ENCODE measurements around the gene FNDC1. TPM values are rescaled to one million over a fixed set of nuclear protein-coding genes. Genes with fewer than 3 reads are reported as not detected.

The FNDC1 gene
- total and polyA plus RNA-seq, 10 of the 15 experiments (the other 5 are each of a cell fraction or from before 2014, with no cell fraction given): not detected

DNA sequence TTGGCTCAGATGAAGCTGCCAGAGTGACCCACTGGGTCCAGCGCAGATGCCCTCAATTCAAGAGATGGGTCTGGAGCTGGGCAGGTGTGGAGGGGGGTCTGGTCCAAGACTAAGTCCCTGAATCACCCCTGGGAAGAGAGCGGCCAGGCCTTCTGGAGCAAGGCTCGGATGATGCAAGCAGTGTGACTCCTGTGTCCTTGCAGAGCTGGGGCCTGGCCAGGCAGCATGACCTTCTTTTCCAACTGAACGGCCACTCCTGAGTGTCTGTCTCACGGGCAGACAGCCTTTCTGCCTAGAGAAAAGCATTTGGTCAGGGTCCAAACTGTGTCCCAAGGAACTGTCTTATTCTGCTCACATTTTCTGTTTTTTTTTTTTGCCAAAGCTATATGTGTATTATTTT is 42.6 kb upstream of the FNDC1 start:
- TF ChIP-seq HCFC1 (IDR thresholded peaks at IDR 0.05; ENCODE audit: low read length) (no peak), NFXL1 (IDR thresholded peaks at IDR 0.05; ENCODE audit: borderline replicate concordance) (no peak), YBX1 (IDR thresholded peaks at IDR 0.05) (no peak), BRCA1 (IDR thresholded peaks at IDR 0.05; ENCODE audit: low read depth, low read length) (no peak), RB1 (IDR thresholded peaks at IDR 0.05; ENCODE audit: borderline replicate concordance) (no peak), NBN (IDR thresholded peaks at IDR 0.05) (no peak), CBX5 (IDR thresholded peaks at IDR 0.05; ENCODE audit: low read depth) (no peak), MYB (IDR thresholded peaks at IDR 0.05; ENCODE audit: borderline replicate concordance, low read depth, low read length) (no peak), TCF12 (IDR thresholded peaks at IDR 0.05; ENCODE audit: low read depth, low read length) (no peak), CBFB (IDR thresholded peaks at IDR 0.05; ENCODE audit: low read depth) (no peak), STAT1 (conservative IDR thresholded peaks at IDR 0.05) (no peak), TAF1 (IDR thresholded peaks at IDR 0.05; ENCODE audit: borderline replicate concordance, low read depth, low read length) (no peak), ZSCAN29 (IDR thresholded peaks at IDR 0.05) (no peak), EED (IDR thresholded peaks at IDR 0.05; ENCODE audit: low read depth) (no peak), SMAD5 (IDR thresholded peaks at IDR 0.05; ENCODE audit: low read depth) (no peak), EZH2 (IDR thresholded peaks at IDR 0.05; ENCODE audit: borderline replicate concordance, control insufficient read depth, low read depth, low read length) (no peak), ZNF217 (IDR thresholded peaks at IDR 0.05) (no peak)
- TF ChIP-seq, protein P1, sequence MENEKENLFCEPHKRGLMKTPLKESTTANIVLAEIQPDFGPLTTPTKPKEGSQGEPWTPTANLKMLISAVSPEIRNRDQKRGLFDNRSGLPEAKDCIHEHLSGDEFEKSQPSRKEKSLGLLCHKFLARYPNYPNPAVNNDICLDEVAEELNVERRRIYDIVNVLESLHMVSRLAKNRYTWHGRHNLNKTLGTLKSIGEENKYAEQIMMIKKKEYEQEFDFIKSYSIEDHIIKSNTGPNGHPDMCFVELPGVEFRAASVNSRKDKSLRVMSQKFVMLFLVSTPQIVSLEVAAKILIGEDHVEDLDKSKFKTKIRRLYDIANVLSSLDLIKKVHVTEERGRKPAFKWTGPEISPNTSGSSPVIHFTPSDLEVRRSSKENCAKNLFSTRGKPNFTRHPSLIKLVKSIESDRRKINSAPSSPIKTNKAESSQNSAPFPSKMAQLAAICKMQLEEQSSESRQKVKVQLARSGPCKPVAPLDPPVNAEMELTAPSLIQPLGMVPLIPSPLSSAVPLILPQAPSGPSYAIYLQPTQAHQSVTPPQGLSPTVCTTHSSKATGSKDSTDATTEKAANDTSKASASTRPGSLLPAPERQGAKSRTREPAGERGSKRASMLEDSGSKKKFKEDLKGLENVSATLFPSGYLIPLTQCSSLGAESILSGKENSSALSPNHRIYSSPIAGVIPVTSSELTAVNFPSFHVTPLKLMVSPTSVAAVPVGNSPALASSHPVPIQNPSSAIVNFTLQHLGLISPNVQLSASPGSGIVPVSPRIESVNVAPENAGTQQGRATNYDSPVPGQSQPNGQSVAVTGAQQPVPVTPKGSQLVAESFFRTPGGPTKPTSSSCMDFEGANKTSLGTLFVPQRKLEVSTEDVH (IDR thresholded peaks at IDR 0.05; ENCODE audit: low read depth, partially characterized antibody): no peak
- TF ChIP-seq, protein P2, sequence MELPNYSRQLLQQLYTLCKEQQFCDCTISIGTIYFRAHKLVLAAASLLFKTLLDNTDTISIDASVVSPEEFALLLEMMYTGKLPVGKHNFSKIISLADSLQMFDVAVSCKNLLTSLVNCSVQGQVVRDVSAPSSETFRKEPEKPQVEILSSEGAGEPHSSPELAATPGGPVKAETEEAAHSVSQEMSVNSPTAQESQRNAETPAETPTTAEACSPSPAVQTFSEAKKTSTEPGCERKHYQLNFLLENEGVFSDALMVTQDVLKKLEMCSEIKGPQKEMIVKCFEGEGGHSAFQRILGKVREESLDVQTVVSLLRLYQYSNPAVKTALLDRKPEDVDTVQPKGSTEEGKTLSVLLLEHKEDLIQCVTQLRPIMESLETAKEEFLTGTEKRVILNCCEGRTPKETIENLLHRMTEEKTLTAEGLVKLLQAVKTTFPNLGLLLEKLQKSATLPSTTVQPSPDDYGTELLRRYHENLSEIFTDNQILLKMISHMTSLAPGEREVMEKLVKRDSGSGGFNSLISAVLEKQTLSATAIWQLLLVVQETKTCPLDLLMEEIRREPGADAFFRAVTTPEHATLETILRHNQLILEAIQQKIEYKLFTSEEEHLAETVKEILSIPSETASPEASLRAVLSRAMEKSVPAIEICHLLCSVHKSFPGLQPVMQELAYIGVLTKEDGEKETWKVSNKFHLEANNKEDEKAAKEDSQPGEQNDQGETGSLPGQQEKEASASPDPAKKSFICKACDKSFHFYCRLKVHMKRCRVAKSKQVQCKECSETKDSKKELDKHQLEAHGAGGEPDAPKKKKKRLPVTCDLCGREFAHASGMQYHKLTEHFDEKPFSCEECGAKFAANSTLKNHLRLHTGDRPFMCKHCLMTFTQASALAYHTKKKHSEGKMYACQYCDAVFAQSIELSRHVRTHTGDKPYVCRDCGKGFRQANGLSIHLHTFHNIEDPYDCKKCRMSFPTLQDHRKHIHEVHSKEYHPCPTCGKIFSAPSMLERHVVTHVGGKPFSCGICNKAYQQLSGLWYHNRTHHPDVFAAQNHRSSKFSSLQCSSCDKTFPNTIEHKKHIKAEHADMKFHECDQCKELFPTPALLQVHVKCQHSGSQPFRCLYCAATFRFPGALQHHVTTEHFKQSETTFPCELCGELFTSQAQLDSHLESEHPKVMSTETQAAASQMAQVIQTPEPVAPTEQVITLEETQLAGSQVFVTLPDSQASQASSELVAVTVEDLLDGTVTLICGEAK (IDR thresholded peaks at IDR 0.05; ENCODE audit: borderline replicate concordance): no peak
- BruUV-seq (replicated peaks): no TSS peak
- H3K9ac ChIP-seq (ENCODE audit: control insufficient read depth, insufficient read depth, low read length): no peak overlapping the region
- H3K27me3 ChIP-seq (replicated peaks in 1 of 2; ENCODE audit: control insufficient read depth in 2 of 2, insufficient read depth in 2 of 2, low read length in 1 of 2): peaks cover 0 to 2% of the 10 kb centered on the region in 2 experiments; a peak in 1 of 4 replicates
- peak; percentile 40 for ATAC-seq
- ChIA-PET POLR2A (interaction anchor here (0.6 to 4.9 kb wide), 8 partner anchors 10 to 89 kb away, joined by 3 to 36 read pairs (median 9); partner anchors contain the start of gene TAGAP), CTCF (interaction anchor here (0.7 to 13.8 kb wide), 9 partner anchors 8 to 701 kb away, joined by 3 to 529 read pairs (median 10); partner anchors contain the start of gene RSPH3), SMC1A (ENCODE audit: uncharacterized antibody, unreplicated experiment) (interaction anchor here (0.8 to 12.8 kb wide), 17 partner anchors 8 to 411 kb away, joined by 3 to 292 read pairs (median 3); partner anchors contain the start of genes RSPH3 and TAGAP), RAD21 (ENCODE audit: unreplicated experiment) (interaction anchor here (0.6 to 3.3 kb wide), 13 partner anchors 8 to 127 kb away, joined by 3 to 40 read pairs (median 7); partner anchors contain the start of gene RSPH3)
- H2AFZ ChIP-seq (ENCODE audit: control insufficient read depth, low read depth, low read length): no peak overlapping the region
- peaks cover 7% of the 10 kb centered on the region; the same call in 1 of the 3 replicates for H3K9me3 ChIP-seq (replicated peaks; ENCODE audit: control insufficient read depth, insufficient read depth, low read length)
- intact Hi-C loops (cut with micrococcal nuclease; ENCODE audit: unreplicated experiment) (no loop called here), in situ Hi-C loops (cut with MboI) (no loop called here)
- H3K27ac ChIP-seq (ENCODE audit: control insufficient read depth, insufficient read depth): peak overlapping the region; percentile 27; the same call in 1 of the 2 replicates
- H3K4me3 ChIP-seq: no peak overlapping the region
- no peaks in the 10 kb centered on the region for H3K36me3 ChIP-seq (ENCODE audit: control insufficient read depth in 2 of 2, insufficient read depth in 2 of 2, low read length in 1 of 2)
- peaks cover 19% of the 10 kb centered on the region for H3K4me1 ChIP-seq (ENCODE audit: control insufficient read depth, insufficient read depth, low read length)
- H3K4me2 ChIP-seq (ENCODE audit: control insufficient read depth, insufficient read depth): peak overlapping the region; percentile 47
- no peak for FAIRE-seq
- no peaks in the 10 kb centered on the region for H3K79me2 ChIP-seq (ENCODE audit: control insufficient read depth, insufficient read depth, low read length)
- no peak for DNase-seq (ENCODE audit: low read depth, low spot score)
- 30% methylated on average over 5 of the region's 5 CpGs for WGBS (ENCODE audit: insufficient coverage, insufficient replicate concordance, low lambda C conversion rate, missing lambda C conversion rate)
- H4K20me1 ChIP-seq (ENCODE audit: control insufficient read depth, insufficient read depth): no peaks in the 10 kb centered on the region
